ENCODE data around the gene ZNF415.
"Not testable (repeated sequence)": the region's sequence is repeated elsewhere in the genome, so short reads cannot be mapped to it uniquely, and the experiment has no call there.

ZNF415 gene

GRCh38 chr19:53132141-53132991, at the start of gene ZNF415:
Gene ZNF415 (minus strand): TSS chr19:53132910. CDS start chr19:53122676, 10,234 bp downstream.
- DNase-seq: peak; percentile 19 to 31

- DNase-seq: no peak
Measured at GRCh38 chr19:53182202-53182601, 49.5 kb upstream of the ZNF415 start.

- DNase-seq: no peak
Measured at GRCh38 chr19:53177986-53178385, 45.3 kb upstream of the ZNF415 start.

DNA sequence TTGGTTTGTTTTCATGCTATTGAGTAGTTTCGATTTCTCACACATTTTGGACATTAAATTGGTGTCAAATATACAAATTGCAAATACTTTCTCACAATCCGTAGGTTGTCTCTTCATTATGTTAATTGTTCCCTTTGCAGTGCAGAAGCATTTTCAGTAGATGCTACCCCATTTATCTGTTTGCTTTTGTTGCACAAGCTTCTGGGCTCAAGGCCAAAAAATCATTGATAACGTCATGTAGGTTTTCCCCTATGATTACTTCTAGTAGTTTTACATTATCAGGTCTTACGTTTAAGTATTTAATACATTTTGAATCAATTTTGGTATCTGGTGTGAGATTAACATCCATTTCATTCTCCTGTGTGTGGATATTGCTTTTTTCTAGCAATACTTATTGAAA, 40.2 kb upstream of the ZNF415 start:
- DNase-seq: no peak

- no peak for DNase-seq
Measured at GRCh38 chr19:53165691-53166091, 33.0 kb upstream of the ZNF415 start.

DNA sequence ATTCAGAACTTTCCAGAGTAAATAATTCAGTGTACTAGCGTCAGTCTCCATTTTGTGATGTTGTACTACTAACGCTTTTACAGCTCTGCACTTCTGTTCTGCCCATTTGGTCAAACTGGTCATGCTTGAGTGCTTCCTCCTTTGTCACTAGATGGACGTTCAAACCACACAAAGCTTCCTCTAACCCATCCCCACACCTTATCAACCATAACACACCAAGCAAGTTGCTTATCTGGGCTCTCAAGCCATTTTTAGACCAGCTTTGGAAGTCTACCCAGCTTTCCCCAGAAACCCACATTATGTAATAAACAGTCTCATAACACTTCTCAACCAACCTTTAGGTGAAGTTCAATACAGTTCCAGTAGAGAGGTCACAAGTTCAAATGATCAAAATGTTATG, 28.4 kb upstream of the ZNF415 start:
- DNase-seq: no peak

DNA sequence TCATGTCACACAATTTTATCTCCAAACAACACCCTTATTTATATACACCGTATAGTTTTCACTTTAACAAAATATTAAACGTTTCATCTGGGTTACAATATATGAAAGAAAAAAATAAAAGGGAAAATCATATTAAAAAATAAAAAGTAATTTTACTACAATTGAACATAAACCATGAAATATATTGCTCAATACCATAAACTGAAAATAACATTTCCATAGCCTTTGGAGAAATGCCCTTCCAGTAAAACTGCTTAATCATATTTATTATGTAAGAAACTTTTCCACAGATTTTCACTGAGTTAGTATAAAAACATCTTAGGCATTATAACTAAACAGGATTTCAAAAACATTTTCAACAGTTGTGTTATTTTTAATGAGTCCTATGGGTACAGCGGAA, 27.6 kb upstream of the ZNF415 start:
- DNase-seq: no peak

- DNase-seq: peak; percentile 33 to 35
Measured at GRCh38 chr19:53158119-53158656, 25.5 kb upstream of the ZNF415 start.

DNA sequence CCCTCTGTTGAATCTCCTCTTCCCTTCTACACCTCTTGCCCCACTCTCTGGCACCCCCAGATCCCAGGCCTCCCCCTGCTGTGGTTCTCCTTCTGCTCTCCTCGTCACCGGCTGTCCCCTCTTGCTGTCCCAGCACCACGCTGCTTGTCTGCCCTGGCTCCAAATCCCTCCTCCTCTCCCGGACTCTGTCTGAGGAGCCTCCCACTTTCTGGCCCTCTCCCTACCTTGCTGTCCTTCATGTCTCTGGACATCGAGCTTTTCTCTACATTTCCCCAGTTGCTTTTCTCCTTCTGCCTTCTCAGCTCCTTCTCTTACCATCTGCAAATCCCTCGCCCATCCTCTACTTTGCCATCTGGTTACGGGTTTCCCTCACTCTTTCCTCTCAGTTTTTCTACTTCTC, 24.9 kb upstream of the ZNF415 start:
- no peak for DNase-seq

GRCh38 chr19:53156850-53157249, 24.1 kb upstream of the ZNF415 start:
- DNase-seq: no peak

GRCh38 chr19:53147645-53148044, 14.9 kb upstream of the ZNF415 start:
- DNase-seq: no peak

DNA sequence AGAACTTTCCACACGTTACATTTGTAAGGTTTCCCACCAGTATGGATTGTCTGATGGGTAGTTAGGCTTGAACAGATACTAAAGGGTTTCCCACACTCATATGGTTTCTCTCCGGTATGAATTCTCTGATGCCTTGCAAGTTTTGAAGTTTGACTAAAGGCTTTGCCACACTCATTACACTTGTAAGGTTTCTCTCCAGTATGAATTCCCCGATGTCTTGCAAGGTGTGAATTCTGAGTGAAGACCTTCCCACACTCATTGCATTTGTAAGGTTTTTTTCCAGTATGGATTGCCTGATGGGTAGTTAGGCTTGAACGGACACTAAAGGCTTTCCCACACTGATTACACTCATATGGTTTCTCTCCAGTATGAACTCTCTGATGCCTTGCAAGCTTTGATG, 7.6 kb upstream of the ZNF415 start:
- DNase-seq: no peak

DNA sequence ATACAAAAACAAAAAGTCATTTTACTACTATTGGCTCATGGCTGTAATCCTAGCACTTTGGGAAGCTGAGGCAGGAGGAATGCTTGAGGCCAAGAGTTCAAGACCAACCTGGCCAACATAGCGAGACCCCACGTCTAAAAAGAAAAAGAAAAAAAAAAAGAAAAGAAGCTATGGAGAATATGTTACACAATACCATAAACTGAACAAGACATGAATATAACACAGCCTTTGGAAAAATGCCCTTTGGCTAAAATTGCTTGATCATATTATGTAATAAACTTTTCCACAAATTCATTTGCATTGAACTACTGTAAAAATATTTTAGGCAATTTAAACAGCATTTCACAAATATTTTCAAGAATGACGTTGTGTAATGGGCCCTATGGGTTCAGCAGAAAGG, 3.7 kb upstream of the ZNF415 start:
- no peak for DNase-seq

GRCh38 chr19:53131727-53132126, 983 bp downstream of the ZNF415 start:
- DNase-seq: no peak

DNA sequence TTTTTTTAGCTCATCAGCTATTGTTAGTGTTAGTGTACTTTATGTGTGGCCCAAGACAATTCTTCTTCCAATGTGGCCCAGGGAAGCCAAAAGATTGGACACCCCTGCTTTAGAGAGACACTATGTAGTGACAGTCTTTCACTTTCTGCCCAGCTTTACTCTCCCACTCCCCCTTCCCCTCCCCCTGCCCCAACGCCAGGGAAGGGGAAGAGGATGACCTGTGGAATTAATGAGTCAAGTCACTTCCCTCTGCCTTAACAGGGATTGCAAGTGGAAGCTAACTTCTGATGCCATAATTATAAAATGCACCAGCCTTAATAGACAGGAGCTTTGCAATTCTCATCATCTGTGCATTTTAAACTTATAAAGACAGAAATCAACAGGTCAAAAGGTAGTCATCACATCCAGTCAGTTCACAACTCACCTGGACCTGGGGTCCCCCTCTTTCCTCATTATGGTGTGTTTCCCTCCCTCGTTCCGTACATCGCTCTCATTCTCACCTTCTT, 1.6 kb downstream of the ZNF415 start:
- DNase-seq: no peak

DNA sequence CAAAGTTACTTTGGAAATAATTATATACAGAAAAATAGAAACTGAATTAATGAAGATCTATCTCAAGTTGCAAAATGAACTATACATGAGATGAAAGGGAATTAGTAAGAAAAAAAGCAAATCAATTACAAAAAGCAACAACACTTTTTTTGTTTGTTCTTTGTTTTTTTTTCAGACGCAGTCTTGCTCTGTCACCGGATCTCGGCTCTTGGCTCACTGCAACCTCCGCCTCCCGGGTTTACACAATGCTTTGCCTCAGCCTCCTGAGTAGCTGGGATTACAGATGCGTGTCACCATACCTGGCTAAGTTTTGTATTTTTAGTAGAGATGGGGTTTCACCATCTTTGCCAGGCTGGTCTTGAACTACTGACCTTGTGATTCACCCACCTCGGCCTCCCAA, 2.2 kb downstream of the ZNF415 start:
- no peak for DNase-seq

DNA sequence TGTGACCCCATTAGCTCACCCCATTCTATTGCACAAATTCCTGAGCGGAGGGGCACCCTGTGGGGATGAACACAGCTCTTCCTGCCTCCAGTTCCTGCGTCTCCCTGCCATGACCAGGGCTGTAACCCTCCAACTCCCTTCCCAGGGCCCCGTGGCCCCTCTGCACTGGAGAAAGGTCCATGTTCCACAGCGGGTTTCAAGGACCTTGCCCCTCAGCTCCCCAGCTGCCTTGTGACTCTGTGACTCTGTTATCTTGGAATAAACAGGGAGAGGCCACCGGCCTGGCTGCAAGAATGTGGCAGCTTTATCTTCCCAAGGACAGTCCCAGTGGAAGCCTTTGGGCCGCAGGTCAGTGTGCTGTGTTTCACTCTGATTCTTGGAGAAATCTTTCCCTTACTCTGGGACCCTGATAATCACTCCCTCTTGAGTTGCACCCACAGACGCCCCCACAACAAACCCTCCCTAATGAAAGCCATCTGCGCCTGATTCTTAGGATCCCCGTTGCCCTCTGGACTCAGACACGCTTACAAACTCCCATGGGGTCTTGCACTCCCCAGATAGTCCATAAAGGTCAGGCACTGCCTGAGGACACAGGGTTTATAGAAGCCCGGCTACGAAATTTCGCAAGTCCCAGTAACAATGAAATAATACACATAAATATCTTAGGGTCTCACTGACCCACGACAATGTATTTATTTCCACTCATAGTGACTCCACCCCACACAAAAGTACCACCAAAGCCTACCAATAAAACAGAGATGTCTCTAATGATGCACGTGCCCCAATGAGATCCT, 5.8 kb downstream of the ZNF415 start:
- not testable (repeated sequence) for DNase-seq

- no peak for DNase-seq
Measured at GRCh38 chr19:53123400-53123799, 9.3 kb downstream of the ZNF415 start.

DNA sequence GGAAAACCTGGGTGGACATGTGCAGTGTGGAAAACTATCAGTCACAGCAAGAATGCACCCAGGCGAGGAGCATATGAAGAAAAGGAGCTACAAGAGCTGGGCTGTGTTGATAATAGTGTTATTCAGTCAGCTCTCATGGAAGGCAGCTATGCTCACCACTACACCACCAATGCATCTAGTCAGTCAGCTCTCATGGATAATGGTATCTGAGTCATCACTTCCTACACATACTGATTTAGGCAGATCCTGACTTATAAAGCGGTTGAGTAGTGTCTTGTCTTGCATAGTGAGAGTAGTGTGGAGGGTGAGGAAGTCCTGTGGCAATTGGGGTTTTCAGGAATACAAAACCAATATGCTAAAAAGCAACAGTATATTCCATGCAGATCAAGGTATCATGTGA, 20.4 kb downstream of the ZNF415 start:
- no peak for DNase-seq

DNA sequence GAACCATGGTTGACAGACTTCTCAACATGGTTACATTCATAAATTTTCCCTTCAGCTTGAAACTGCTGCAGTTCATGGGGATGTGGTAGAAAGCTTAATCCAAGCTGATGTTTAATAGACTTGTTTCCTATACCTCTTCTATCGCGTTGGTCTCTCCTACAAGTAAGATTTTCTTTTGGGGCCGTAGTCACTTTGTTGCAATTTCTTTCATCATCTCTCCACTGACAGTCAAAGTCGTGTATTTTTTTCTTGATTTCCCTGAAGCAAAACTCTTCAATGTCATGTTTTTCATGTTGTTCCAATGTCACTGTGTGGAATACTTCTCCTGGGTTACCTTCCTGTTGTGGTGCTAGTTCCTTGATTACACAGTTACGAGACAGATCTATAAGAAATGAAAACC, 23.2 kb downstream of the ZNF415 start:
- DNase-seq: no peak

DNA sequence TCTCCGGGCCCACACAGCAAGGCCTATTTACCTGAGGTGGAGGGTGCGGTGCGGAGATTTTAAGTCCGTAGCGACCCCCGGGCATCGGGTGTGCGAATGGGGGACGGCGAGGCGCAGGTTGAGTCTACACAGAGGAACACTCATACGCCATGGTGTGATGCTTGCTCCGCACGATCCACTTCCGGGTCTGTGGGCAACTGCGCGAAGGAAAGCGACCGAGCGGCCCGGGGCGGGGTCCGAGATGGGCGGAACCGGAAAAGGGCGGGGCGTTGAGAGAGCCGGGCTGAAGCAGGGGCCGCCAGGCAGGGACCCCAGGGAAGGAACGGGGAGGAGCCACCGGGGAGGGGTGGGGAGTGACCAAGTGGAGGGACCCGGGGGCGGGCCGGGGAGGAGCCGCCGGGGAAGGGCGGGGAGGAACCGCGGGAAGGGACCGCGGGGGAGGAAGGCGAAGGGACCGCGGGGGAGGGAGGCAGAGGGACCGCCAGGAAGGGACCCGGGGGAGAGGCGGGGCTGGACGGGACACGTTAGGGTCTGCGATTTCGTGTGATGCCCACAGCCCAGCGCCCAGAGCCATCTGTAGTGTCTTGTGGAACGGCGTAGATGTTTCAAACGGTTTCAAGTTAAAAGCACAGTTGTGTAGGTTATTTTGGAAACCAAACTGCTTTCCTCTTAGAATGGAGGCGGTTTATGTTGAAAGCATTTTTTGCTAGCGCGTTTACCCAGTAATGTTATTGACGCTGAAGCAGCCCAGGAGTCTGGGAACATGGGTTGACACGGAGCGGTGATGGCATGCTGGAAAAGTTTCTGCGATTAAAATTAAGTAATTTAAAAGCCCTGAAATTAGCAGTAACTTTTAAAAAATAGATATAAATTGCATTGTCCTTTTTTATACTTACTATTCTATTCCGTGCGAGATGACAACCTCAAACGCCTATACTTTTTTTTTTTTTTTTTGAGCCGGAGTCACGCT, 29.2 kb downstream of the ZNF415 start, which contains the start of gene ZNF160:
Gene ZNF160, minus strand, starts transcription at position 189 of the 970 bp plus-strand sequence. CDS start 17,146 bp downstream, outside the sequence.
- DNase-seq: peak; percentile 97 to 99

- DNase-seq: peak; percentile 19 to 20
Measured at GRCh38 chr19:53102756-53103233, 29.9 kb downstream of the ZNF415 start.

All from stimulated activated CD4-positive, alpha-beta T cell treated with anti-CD3 and anti-CD28 coated beads, Interleukin-4, amount 100 ng/mL, for 4 hours (primary cell).